GM19239 (cell line): ENCODE measurements around the gene SNAP47.
A peak's percentile ranks its signal among the peaks of the same experiment; 100 is the strongest.

Experiments used
- DNase-seq: peaks from one replicate; pipeline ENCODE4 v3.0.0; 2011; ENCODE audit warnings: low spot score; ENCODE audit not compliant: insufficient read length
- FAIRE-seq: peaks from 2 replicates; lab custom pipeline; 2011; peaks lifted over from hg19 to GRCh38; lab: Jason Lieb, UNC

SNAP47 gene

DNA sequence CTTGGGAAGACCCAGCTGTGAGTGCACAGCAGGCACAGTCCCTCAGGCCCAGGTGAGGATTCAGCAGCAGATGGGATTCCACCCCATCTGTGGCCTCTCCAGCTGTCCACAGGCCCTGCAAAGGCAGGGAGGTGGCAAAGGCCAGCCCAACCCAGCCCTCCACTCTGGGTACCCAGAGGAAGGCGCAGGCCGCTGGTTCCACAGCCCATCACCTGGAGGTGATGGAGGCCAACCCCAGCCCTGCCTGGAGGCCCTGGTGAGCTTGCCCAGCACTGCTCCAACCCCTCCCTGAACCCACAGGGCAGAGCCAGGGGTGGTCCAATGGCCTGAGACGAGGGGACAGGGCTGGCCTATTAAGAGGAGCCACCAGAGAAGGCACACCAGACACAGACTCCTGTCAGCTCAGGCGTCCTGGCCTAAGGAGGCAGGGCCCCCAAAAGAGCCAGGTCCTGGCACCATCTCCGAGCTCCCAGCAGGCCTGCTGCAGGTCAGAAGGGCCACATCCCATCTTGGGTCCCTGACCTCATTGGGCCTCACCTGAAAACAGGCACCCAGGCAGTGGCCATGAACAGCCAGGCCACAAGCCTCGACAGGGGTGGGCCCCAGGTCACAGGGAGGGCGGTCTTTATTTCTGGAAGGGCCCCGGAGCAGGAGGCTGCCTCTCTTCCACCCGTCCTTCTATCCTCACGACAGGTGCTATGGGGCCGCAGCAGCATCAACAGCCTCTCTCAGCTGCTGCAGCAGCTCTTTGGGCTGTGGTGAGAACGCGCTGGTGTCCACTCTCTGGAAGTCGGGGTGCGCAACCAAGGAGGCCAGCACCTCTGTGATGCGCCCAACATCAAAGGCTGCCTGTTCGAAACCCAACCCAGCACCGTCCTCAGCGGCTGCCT lies 3.3 kb upstream of the SNAP47 start:
- FAIRE-seq (no peak), DNase-seq (no peak)

DNA sequence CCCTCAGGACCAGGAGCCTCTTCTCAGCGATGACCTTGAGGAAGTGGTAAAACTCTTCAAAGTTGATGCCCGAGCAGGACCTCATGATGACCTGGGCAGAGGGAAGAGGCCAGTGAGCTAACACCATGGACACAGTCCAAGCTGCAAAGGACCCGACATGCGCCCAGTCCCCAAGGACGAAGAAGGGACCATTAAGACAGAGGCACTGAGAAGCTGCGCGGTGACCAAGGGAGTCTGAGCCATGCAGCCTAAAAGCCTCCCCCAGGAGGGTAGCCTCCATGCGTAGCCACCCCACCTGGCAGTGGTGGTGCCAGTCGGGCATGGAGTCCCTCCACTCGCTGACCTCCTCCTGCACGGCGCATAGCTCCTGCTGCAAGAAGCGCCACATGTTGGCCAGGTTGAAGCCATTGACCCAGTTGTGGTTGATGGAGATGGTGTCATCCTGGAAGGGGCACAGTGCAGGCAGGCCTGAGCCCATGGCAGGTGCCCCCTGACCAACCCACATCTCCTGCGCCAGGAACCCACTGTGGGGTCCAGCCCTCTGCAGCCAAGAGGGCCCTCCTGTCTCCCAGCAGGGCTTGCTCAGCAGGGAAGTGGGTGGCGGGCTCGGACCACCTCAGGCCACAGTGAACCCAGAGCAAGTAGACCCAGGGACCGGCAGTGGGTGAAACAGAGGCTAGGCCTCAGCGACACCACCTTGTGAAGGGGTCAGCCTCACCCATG lies 2.5 kb upstream of the SNAP47 start:
- DNase-seq: no peak
- no peak for FAIRE-seq

- DNase-seq (no peak), FAIRE-seq (no peak)
These were observed 1.9 kb upstream of the SNAP47 start for GRCh38 chr1:227733309-227733705.

DNA sequence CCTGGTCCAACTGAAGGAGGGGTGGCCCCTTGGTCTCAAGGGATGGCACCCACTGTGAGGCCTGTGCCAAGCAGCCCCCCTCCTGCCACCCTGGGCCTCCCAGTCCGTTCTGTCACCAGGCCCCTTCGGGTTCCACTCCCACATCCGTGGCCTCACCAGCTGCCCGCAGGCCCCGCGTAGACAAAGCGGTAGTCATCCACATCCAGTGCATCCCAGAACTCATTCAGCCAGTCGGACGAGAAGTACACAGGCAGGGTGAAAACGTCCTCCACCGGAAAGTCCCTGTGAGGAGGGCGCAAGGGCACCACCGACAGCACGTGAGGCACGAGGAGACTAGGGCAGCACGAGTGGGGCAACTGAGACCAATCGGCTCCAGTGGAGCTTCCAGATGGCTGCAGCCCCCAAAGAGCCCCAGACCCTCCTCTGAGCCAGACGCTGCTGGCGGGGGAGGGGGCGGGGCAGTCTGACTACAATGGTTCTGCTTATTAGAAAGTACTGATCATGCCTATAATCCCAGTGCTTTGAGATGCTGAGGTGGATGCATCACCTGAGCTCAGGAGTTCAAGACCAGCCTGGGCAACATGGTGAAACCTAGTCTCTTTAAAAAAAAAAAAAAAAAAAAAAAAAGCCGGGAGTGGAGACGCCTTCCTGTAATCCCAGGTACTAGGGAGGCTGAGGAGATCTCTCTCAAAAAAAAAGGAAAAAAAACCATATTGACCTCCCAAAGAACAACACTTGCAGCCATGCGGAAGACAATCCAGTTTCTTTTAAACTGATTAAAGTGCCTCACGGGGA lies 1.3 kb upstream of the SNAP47 start:
- FAIRE-seq (no peak), DNase-seq (no peak)

GRCh38 chr1:227734546-227734855 lies 734 bp upstream of the SNAP47 start:
- FAIRE-seq: peak; percentile 67

DNA sequence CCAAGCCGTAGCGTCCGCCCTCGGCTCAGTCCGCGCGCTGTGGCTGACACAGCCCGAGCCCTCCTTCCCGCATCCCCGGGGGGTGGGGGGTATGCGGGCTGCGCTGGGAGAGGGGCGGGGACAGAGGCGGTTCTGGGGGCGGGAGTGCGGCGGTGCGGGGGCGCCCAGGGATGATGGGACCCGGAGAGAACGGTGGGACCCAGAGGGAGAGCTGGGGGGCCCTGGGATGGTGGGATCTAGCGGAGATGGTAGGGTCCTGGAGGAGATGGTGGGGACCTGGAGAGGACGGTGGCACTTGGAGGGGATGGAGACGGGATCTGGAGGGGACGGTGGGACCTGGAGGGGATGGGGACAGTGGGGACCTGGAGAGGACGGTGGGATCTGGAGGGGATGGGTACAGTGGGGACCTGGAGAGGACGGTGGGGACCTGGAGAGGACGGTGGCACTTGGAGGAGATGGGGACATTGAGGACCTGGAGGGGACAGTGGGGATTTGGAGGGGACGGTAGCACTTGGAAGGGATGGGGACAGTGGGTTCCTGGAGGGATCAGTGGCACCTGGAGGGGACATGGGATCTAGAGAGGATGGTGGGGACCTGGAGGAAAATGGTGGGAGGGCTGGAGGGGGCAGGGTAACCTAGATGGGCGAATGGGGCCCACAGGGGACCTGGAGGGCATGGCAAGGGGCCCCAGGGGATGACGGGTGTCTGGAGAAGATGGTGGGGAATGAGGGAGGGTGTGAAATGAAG lies 477 bp downstream of the SNAP47 start:
- DNase-seq: no peak
- FAIRE-seq: no peak

More at GRCh38 chr1:227734546-227734855, 734 bp upstream of the SNAP47 start:
- no peak for DNase-seq

DNA sequence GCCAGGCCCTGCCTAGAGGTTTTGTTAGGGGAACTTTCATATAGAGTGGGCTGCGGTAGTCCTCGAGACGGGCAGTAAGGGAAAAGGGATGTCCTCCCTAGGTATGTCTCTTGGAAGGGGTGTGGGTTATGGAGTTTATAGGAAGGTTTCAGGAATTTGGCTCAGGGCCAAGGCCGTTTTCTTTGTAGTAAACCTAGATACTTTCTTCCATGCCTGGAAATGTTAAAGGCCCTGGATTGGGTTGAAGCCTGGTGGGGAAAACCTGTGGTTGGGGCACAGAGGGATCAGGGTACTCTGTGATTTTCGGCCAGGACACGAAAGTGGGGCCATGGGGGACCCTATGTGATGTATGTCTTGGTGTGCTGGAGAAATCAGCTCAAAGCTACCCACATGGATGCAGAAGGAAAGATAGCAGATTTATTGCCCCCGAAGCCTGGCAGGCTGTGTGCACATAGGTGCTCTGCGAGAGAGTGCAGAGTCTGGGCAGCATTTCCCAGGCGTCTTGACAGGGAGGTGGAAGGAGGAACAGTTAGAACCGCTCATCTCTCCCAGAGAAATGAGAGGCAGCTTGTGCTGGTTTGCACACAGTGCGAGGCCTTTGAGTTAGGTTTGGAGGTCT lies 1.7 kb downstream of the SNAP47 start:
- no peak for FAIRE-seq
- no peak for DNase-seq

DNA sequence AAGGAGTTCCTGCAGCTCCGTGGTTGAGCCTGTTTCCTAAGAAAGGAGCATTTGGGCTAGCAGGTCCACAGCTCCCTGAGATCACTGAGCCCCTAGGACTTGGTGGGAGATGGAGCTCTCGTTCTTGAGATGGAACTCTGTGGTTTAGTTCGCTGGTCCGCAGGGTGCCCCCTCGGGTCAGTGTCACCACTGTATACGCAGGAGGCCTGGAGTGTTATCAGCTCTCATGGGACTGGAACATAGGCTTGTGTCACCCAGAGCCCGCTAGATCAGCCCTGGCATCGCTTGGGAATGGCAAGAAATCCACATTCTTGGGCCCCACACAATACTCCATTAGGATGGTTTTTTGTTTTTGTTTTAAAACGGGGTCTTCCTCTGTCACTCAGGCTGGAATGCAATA lies 3.6 kb downstream of the SNAP47 start:
- DNase-seq (no peak), FAIRE-seq (no peak)

GRCh38 chr1:227739636-227740035 lies 4.4 kb downstream of the SNAP47 start:
- no peak for FAIRE-seq

DNA sequence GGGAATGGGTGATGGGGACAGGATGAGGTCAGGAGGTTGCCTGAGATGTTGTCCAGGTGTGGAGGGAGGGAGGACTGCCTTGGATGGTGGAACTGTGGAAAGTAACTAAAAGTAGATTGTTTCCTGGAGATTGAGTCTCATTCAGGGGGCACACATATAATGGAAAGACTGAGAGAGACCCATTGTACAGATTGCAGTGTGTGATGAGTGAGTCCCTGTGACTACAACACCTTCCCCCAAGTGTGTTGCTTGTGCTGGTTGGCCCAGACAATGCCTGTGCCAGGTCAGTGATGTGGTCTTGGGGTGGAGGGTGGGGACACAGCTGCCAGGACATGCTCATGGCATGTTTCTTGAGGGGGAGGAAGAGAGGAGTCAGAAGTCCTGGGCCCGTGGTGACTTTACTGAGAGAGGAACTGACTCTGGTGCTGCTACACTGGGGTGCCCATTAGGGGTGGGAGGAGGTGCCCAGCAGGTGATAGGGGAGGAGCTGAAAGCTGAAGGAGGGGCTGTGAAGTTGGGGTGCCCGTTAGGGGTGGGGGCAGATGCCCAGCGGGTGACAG lies 5.2 kb downstream of the SNAP47 start:
- DNase-seq (no peak), FAIRE-seq (no peak)

More at GRCh38 chr1:227739636-227740035, 4.4 kb downstream of the SNAP47 start:
- DNase-seq: no peak

- FAIRE-seq: no peak
- DNase-seq: no peak
These were observed 6.1 kb downstream of the SNAP47 start for GRCh38 chr1:227741166-227741870.

GRCh38 chr1:227742738-227743715 lies 7.8 kb downstream of the SNAP47 start:
- FAIRE-seq: no peak
- DNase-seq: no peak

GRCh38 chr1:227744668-227745067 lies 9.4 kb downstream of the SNAP47 start:
- DNase-seq (no peak), FAIRE-seq (no peak)

GRCh38 chr1:227745568-227746265 lies 10.5 kb downstream of the SNAP47 start:
- no peak for FAIRE-seq

DNA sequence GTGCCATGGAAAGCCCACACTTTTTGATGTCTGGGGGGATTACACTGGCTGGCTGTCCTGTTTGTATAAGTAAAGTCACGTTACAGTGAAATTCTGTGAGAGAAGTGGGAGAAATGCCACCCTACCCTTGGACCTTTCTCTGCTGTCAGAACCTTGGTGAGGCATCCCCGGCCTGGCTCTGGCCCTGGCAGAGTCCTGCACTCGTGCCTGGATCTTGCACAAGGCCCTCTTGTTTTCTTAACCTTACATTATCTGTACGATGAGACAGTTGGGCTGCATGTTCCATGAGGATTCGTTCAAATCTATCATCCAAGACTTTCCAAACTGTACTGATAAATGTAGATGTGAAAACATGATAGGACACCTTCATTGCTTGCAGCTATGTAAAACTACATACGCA lies 11.4 kb downstream of the SNAP47 start:
- no peak for DNase-seq
- no peak for FAIRE-seq

More at GRCh38 chr1:227745568-227746265, 10.5 kb downstream of the SNAP47 start:
- DNase-seq: no peak

DNA sequence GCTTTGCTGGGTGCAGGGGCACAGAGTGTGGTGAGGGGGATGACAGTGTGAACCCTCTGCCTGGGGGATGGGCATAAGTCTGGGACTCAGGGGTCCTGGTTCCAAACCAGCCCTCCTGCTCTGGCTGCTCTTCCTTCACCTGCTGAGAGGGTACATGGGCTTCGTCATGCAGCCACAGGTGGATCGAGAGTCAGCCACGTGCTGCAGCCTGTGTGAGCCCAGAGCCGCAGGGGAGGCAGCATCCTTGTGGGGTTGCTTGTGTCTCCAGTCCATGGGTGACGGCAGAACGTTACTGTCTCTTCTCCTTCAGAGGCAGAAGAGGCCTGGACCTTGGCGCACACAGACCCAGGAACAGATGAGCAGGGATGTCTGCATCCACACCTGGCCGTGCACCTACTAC lies 12.1 kb downstream of the SNAP47 start:
- DNase-seq (no peak), FAIRE-seq (no peak)

DNA sequence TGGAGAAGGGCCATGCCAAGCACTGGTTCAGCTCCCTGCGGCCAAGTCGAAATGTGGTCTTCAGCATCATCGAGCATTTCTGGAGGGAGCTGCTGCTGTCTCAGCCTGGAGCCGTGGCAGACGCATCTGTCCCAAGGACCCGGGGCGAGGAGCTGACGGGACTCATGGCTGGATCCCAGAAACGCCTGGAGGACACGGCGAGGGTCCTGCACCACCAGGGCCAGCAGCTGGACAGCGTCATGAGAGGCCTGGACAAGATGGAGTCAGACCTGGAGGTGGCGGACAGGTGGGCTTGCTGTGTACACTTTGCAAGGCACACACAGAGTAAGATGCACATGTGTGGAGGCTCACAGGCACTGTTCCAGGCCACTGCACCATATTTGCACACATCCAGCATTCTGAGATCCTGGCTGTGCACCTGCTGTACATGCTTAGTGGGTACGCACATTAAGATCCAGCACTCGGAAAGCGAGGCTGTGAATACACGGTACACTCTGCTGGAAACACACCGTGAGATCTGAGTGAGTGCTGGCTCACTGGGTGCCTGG lies 12.8 kb downstream of the SNAP47 start:
- DNase-seq: no peak
- no peak for FAIRE-seq
